A673 (cell line): Measurements from ENCODE around the gene TBL1X. TPM values are rescaled to one million over a fixed set of nuclear protein-coding genes. Genes with fewer than 3 reads are reported as not detected.

Experiments
- BruUV-seq: library from RNA; stranded (reverse); fragments of 400-500 nt; replicated peaks from 2 replicates; lab custom pipeline; 2021; lab: Mats Ljungman, UMichigan
- CTCF ChIA-PET: fragments of 300-600 bp; sonication (Branson Sonifier 250); formaldehyde crosslinking; loops from one replicate; lab custom pipeline; 2022; ENCODE audit warnings: antibody characterized with exemption; lab: Charles Lee
- POLR2A ChIA-PET: fragments of 300-600 bp; sonication (Branson Sonifier 250); formaldehyde crosslinking; loops from one replicate; lab custom pipeline; 2022; ENCODE audit warnings: antibody characterized with exemption; ENCODE audit not compliant: low non-redundant PET; lab: Charles Lee
- DNase-seq: peaks from one replicate; pipeline ENCODE4 v3.0.0-alpha.2; 2015; ENCODE audit warnings: low spot score
- H3K27ac ChIP-seq: fragments of 200-600 bp; sonication (generic); 2 replicates; pipeline ENCODE4 v1.5.1; 2016; ENCODE audit warnings: mixed run types, low read depth, mild to moderate bottlenecking, mixed read lengths, antibody characterized with exemption, low read length; ENCODE audit not compliant: poor library complexity, severe bottlenecking
- H3K27me3 ChIP-seq: fragments of 200-600 bp; sonication (generic); replicated peaks from 2 replicates; pipeline ENCODE4 v1.6.1; 2017; ENCODE audit warnings: mixed run types, low read depth, mild to moderate bottlenecking, mixed read lengths, antibody characterized with exemption, low read length; ENCODE audit not compliant: insufficient read depth, poor library complexity
- H3K36me3 ChIP-seq: fragments of 200-600 bp; sonication (generic); 2 replicates; pipeline ENCODE4 v1.6.1; 2016; ENCODE audit warnings: mixed run types, mild to moderate bottlenecking, mixed read lengths, antibody characterized with exemption, low read length; ENCODE audit not compliant: insufficient read depth, poor library complexity, severe bottlenecking
- H3K4me1 ChIP-seq: fragments of 200-600 bp; sonication (generic); 2 replicates; pipeline ENCODE4 v1.6.1; 2017; ENCODE audit warnings: mixed run types, mild to moderate bottlenecking, mixed read lengths, antibody characterized with exemption, low read length; ENCODE audit not compliant: insufficient read depth, poor library complexity, severe bottlenecking
- H3K4me3 ChIP-seq: fragments of 200-600 bp; sonication (generic); 2 replicates; pipeline ENCODE4 v1.5.1; 2016; ENCODE audit warnings: low read depth, mixed run types, mild to moderate bottlenecking, mixed read lengths, low read length; ENCODE audit not compliant: poor library complexity, severe bottlenecking
- H3K9me3 ChIP-seq: fragments of 200-600 bp; sonication (generic); 2 replicates; pipeline ENCODE4 v1.6.1; 2016; ENCODE audit warnings: mixed run types, low read depth, mild to moderate bottlenecking, mixed read lengths, antibody characterized with exemption, low read length; ENCODE audit not compliant: poor library complexity, severe bottlenecking
- CTCF ChIP-seq: fragments of 300-800, 200-600 bp; sonication (generic); conservative IDR thresholded peaks from 2 replicates; pipeline ENCODE4 v1.5.1; 2017; ENCODE audit warnings: low read depth, mild to moderate bottlenecking, antibody characterized with exemption, low read length, moderate library complexity, mixed read lengths
- EZH2 ChIP-seq: fragments of 200-600 bp; sonication (generic); IDR thresholded peaks from 2 replicates; pipeline ENCODE4 v1.6.1; 2017; ENCODE audit warnings: borderline replicate concordance, low read depth, mild to moderate bottlenecking, mixed read lengths, antibody characterized with exemption, low read length; ENCODE audit not compliant: poor library complexity, severe bottlenecking
- intact Hi-C: fragments of 100-400 bp; cut with micrococcal nuclease; formaldehyde crosslinking; loops from one replicate; pipeline ENCODE4 v1.10.0; 2022; ENCODE audit not compliant: unreplicated experiment
- total RNA-seq: library from RNA; stranded (reverse); gene quantifications from 2 replicates; pipeline ENCODE4 v1.2.3, GENCODE V29; 2021

The TBL1X gene
- total RNA-seq, 1 experiment from 2014 or later, result 26.9 TPM

- no peak for DNase-seq
- no peaks in the 10 kb centered on the region for H3K27me3 ChIP-seq
- H3K4me1 ChIP-seq, result peaks cover 5% of the 10 kb centered on the region
- POLR2A ChIA-PET, result no interaction called here
- intact Hi-C loops, result no loop called here
- no TSS peak for BruUV-seq
- no peaks in the 10 kb centered on the region for H3K36me3 ChIP-seq
- CTCF ChIA-PET, result no interaction called here
- TF ChIP-seq EZH2, result no peak
- TF ChIP-seq CTCF, result no peak
- no peak overlapping the region for H3K27ac ChIP-seq
- no peaks in the 10 kb centered on the region for H3K9me3 ChIP-seq
- no peak overlapping the region for H3K4me3 ChIP-seq
Measured at GRCh38 chrX:9522378-9523155, 57.7 kb downstream of the TBL1X start.

GRCh38 chrX:9525511-9526248, 60.8 kb downstream of the TBL1X start:
- intact Hi-C loops, result no loop called here
- BruUV-seq, result no TSS peak
- POLR2A ChIA-PET, result no interaction called here
- Histone ChIP-seq H3K27me3 (no peaks in the 10 kb centered on the region), H3K36me3 (no peaks in the 10 kb centered on the region), H3K4me1 (peaks cover 12% of the 10 kb centered on the region), H3K9me3 (no peaks in the 10 kb centered on the region), H3K27ac (no peak overlapping the region), H3K4me3 (no peak overlapping the region)
- DNase-seq, result no peak
- CTCF ChIA-PET, result no interaction called here
- TF ChIP-seq EZH2 (no peak), CTCF (no peak)

- no peak for DNase-seq
- ChIA-PET POLR2A (no interaction called here), CTCF (no interaction called here)
- TF ChIP-seq EZH2, result no peak
- no peak for TF ChIP-seq CTCF
- H3K4me1 ChIP-seq, result peaks cover 17% of the 10 kb centered on the region
- H3K27me3 ChIP-seq, result no peaks in the 10 kb centered on the region
- no peaks in the 10 kb centered on the region for H3K9me3 ChIP-seq
- no peak overlapping the region for H3K27ac ChIP-seq
- intact Hi-C loops, result no loop called here
- no peak overlapping the region for H3K4me3 ChIP-seq
- no peaks in the 10 kb centered on the region for H3K36me3 ChIP-seq
- no TSS peak for BruUV-seq
Measured at GRCh38 chrX:9526965-9527364, 62.1 kb downstream of the TBL1X start.
